ENCODE measurements around the gene HOXB8.

DNA sequence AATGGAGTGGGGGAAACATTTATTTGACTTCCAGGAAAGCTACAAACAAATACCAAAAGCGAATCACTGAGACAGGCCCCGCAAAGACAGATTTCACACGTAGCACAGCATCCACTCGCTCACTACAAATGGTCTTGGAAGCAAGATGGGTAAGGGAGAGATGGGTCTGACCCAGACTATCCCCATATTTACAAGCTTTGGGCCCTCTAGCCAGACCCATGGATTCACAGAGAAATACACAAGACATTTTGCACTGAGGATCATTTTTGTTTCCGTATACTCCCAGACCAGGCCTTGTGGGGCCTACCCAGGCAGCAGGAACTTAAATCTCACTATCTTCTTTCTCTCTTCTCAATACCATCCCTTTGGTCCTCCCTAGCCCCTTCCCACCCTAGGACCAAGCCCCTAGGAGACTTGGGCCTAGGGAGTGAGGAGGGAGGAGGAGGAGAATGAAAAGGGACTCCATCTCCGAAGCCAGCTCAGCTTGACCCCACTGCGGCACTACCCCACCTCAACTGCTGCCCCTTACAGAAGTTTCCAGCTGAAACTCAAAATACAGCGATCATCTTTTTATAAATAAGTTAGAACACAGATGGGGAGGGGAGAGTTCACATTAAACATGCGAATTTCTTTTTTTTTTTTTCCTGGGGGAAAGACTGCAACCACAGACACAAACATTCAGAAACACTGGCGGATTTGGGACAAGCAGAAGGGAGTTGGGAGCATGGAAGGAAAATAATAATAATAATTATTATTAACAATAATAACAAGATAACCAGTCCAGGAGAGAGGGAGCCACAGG, 23.6 kb downstream of the HOXB8 start:
- TF ChIP-seq ZNF114 (CRISPR knock-in tag; IDR thresholded peaks at IDR 0.05) (no peak), POLR2AphosphoS5 (IDR thresholded peaks at IDR 0.05; ENCODE audit: low read depth) (no peak), EZH2phosphoT487 (IDR thresholded peaks at IDR 0.05; ENCODE audit: unreplicated experiment) (no peak), JUNB (IDR thresholded peaks at IDR 0.05; ENCODE audit: unreplicated experiment) (no peak), EZH2 (IDR thresholded peaks at IDR 0.05; ENCODE audit: low read depth, unreplicated experiment) (peak; percentile 43), STAT1 (IDR thresholded peaks at IDR 0.05; ENCODE audit: unreplicated experiment) (no peak)
- TF ChIP-seq, protein P1, sequence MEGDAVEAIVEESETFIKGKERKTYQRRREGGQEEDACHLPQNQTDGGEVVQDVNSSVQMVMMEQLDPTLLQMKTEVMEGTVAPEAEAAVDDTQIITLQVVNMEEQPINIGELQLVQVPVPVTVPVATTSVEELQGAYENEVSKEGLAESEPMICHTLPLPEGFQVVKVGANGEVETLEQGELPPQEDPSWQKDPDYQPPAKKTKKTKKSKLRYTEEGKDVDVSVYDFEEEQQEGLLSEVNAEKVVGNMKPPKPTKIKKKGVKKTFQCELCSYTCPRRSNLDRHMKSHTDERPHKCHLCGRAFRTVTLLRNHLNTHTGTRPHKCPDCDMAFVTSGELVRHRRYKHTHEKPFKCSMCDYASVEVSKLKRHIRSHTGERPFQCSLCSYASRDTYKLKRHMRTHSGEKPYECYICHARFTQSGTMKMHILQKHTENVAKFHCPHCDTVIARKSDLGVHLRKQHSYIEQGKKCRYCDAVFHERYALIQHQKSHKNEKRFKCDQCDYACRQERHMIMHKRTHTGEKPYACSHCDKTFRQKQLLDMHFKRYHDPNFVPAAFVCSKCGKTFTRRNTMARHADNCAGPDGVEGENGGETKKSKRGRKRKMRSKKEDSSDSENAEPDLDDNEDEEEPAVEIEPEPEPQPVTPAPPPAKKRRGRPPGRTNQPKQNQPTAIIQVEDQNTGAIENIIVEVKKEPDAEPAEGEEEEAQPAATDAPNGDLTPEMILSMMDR (conservative IDR thresholded peaks at IDR 0.05; ENCODE audit: low read depth in 2 of 2): no peak
- TF ChIP-seq, protein P2, sequence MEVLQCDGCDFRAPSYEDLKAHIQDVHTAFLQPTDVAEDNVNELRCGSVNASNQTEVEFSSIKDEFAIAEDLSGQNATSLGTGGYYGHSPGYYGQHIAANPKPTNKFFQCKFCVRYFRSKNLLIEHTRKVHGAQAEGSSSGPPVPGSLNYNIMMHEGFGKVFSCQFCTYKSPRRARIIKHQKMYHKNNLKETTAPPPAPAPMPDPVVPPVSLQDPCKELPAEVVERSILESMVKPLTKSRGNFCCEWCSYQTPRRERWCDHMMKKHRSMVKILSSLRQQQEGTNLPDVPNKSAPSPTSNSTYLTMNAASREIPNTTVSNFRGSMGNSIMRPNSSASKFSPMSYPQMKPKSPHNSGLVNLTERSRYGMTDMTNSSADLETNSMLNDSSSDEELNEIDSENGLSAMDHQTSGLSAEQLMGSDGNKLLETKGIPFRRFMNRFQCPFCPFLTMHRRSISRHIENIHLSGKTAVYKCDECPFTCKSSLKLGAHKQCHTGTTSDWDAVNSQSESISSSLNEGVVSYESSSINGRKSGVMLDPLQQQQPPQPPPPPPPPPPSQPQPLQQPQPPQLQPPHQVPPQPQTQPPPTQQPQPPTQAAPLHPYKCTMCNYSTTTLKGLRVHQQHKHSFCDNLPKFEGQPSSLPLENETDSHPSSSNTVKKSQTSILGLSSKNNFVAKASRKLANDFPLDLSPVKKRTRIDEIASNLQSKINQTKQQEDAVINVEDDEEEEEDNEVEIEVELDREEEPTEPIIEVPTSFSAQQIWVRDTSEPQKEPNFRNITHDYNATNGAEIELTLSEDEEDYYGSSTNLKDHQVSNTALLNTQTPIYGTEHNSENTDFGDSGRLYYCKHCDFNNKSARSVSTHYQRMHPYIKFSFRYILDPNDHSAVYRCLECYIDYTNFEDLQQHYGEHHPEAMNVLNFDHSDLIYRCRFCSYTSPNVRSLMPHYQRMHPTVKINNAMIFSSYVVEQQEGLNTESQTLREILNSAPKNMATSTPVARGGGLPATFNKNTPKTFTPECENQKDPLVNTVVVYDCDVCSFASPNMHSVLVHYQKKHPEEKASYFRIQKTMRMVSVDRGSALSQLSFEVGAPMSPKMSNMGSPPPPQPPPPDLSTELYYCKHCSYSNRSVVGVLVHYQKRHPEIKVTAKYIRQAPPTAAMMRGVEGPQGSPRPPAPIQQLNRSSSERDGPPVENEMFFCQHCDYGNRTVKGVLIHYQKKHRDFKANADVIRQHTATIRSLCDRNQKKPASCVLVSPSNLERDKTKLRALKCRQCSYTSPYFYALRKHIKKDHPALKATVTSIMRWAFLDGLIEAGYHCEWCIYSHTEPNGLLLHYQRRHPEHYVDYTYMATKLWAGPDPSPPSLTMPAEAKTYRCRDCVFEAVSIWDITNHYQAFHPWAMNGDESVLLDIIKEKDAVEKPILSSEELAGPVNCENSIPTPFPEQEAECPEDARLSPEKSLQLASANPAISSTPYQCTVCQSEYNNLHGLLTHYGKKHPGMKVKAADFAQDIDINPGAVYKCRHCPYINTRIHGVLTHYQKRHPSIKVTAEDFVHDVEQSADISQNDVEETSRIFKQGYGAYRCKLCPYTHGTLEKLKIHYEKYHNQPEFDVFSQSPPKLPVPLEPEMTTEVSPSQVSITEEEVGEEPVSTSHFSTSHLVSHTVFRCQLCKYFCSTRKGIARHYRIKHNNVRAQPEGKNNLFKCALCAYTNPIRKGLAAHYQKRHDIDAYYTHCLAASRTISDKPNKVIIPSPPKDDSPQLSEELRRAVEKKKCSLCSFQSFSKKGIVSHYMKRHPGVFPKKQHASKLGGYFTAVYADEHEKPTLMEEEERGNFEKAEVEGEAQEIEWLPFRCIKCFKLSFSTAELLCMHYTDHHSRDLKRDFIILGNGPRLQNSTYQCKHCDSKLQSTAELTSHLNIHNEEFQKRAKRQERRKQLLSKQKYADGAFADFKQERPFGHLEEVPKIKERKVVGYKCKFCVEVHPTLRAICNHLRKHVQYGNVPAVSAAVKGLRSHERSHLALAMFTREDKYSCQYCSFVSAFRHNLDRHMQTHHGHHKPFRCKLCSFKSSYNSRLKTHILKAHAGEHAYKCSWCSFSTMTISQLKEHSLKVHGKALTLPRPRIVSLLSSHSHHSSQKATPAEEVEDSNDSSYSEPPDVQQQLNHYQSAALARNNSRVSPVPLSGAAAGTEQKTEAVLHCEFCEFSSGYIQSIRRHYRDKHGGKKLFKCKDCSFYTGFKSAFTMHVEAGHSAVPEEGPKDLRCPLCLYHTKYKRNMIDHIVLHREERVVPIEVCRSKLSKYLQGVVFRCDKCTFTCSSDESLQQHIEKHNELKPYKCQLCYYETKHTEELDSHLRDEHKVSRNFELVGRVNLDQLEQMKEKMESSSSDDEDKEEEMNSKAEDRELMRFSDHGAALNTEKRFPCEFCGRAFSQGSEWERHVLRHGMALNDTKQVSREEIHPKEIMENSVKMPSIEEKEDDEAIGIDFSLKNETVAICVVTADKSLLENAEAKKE (CRISPR knock-in tag; IDR thresholded peaks at IDR 0.05): no peak
